GM12891 (cell line): ENCODE results near the gene MEX3A.
"Not testable (repeated sequence)": the region's sequence is repeated elsewhere in the genome, so short reads cannot be mapped to it uniquely, and the experiment has no call there.

ENCODE experiments used
- POLR2A ChIP-seq: IDR thresholded peaks from 2 replicates; pipeline ENCODE4 v1.6.1; 2011; ENCODE audit warnings: low read depth, low read length, control low read depth
- POLR2AphosphoS5 ChIP-seq: IDR thresholded peaks from 2 replicates; pipeline ENCODE4 v1.6.1; 2011; ENCODE audit warnings: low read depth, low read length, control low read depth
- TAF1 ChIP-seq: IDR thresholded peaks from 2 replicates; pipeline ENCODE4 v1.6.1; 2011; ENCODE audit warnings: low read depth, low read length, control low read depth

GRCh38 chr1:156071332-156071816 is 10.9 kb downstream of the MEX3A start:
- not testable (repeated sequence) for TF ChIP-seq POLR2A, POLR2AphosphoS5, TAF1
